Keratinocyte (primary cell): ENCODE measurements around the gene KCNQ2. TPM values are rescaled to one million over a fixed set of nuclear protein-coding genes. Genes with fewer than 3 reads are reported as not detected.

ENCODE experiments used
- DNase-seq: peaks from one replicate; pipeline ENCODE4 v3.0.0-alpha.2; 2011; ENCODE audit warnings: low read depth, missing footprints, low spot score
- FAIRE-seq: peaks from 2 replicates; lab custom pipeline; 2011; peaks lifted over from hg19 to GRCh38; lab: Jason Lieb, UNC
- H2AFZ ChIP-seq: 2 replicates; pipeline ENCODE4 v1.6.0; 2012; ENCODE audit warnings: low read length, control low read depth, inconsistent platforms; ENCODE audit not compliant: control insufficient read depth
- H3K27ac ChIP-seq: 2 replicates; pipeline ENCODE4 v1.5.1; 2011; ENCODE audit warnings: low read length; ENCODE audit not compliant: control insufficient read depth, insufficient read depth
- H3K27me3 ChIP-seq: 3 replicates; pipeline ENCODE4 v1.6.0; 2011; ENCODE audit warnings: low read length; ENCODE audit not compliant: control insufficient read depth, insufficient read depth; ENCODE audit errors: extremely low read depth
- H3K36me3 ChIP-seq, 2 experiments: 2 replicates in 1 of 2; 3 replicates in 1 of 2; pipeline ENCODE4 v1.5.1; 2011; ENCODE audit warnings: low read length in 2 of 2, mild to moderate bottlenecking in 1 of 2; ENCODE audit not compliant: control insufficient read depth in 2 of 2, insufficient read depth in 2 of 2; ENCODE audit errors: extremely low read depth in 1 of 2
- H3K4me1 ChIP-seq: 3 replicates; pipeline ENCODE4 v1.5.1; 2011; ENCODE audit warnings: low read length; ENCODE audit not compliant: control insufficient read depth, insufficient read depth; ENCODE audit errors: extremely low read depth
- H3K4me2 ChIP-seq: 3 replicates; pipeline ENCODE4 v1.6.0; 2011; ENCODE audit warnings: low read depth, low read length; ENCODE audit not compliant: control insufficient read depth, insufficient read depth; ENCODE audit errors: extremely low read depth
- H3K4me3 ChIP-seq, 3 experiments: fragments of 200-600 bp in 1 of 3; sonication (generic) in 1 of 3; 2 replicates in 2 of 3; 3 replicates in 1 of 3; pipeline ENCODE4 v1.5.1; 2011 to 2016; ENCODE audit warnings: low read length in 3 of 3, mild to moderate bottlenecking in 3 of 3, control low read depth in 2 of 3, inconsistent platforms in 1 of 3, low read depth in 1 of 3, mixed read lengths in 1 of 3, mixed run types in 1 of 3, moderate library complexity in 1 of 3; ENCODE audit not compliant: control insufficient read depth in 2 of 3, insufficient read depth in 2 of 3; ENCODE audit errors: extremely low read depth in 1 of 3
- H3K79me2 ChIP-seq: 2 replicates; pipeline ENCODE4 v1.6.0; 2012; ENCODE audit warnings: low read length; ENCODE audit not compliant: control insufficient read depth, insufficient read depth
- H3K9ac ChIP-seq: 3 replicates; pipeline ENCODE4 v1.6.0; 2011; ENCODE audit warnings: low read length; ENCODE audit not compliant: control insufficient read depth, insufficient read depth; ENCODE audit errors: extremely low read depth
- H3K9me1 ChIP-seq: 3 replicates; pipeline ENCODE4 v1.6.0; 2011; ENCODE audit warnings: low read length; ENCODE audit not compliant: control insufficient read depth, insufficient read depth; ENCODE audit errors: extremely low read depth
- H3K9me3 ChIP-seq: 2 replicates; pipeline ENCODE4 v1.5.1; 2012; ENCODE audit warnings: low read depth, low read length; ENCODE audit not compliant: control insufficient read depth
- H4K20me1 ChIP-seq: 3 replicates; pipeline ENCODE4 v1.6.0; 2011; ENCODE audit warnings: low read length; ENCODE audit not compliant: control insufficient read depth, insufficient read depth; ENCODE audit errors: extremely low read depth
- CTCF ChIP-seq, 3 experiments: IDR thresholded peaks in 1 of 3; conservative IDR thresholded peaks in 1 of 3; optimal IDR thresholded peaks in 1 of 3; 2 replicates in 2 of 3; 3 replicates in 1 of 3; pipeline versions ENCODE3 to v1.5.1; 2011; ENCODE audit warnings: low read length in 3 of 3, mild to moderate bottlenecking in 3 of 3, moderate library complexity in 2 of 3, control low read depth in 1 of 3, inconsistent platforms in 1 of 3; ENCODE audit not compliant: insufficient read depth in 2 of 3; ENCODE audit errors: extremely low read depth in 1 of 3
- EZH2 ChIP-seq: IDR thresholded peaks from one replicate; pipeline ENCODE4 v1.6.1; 2012; ENCODE audit warnings: inconsistent platforms, mild to moderate bottlenecking, low read length, moderate library complexity
- dilution Hi-C: fragments of 300-500 bp; cut with MboI; formaldehyde crosslinking; loops from one replicate; pipeline ENCODE4 v1.7.0; 2020; ENCODE audit warnings: low sequenced_read_pairs; ENCODE audit not compliant: extremely low pct_ligation_motif_present
- polyA plus RNA-seq, 5 experiments: library from polyadenylated mRNA; depleted of rRNA in 3 of 5; stranded (reverse) in 3 of 5; stranded (forward) in 1 of 5; unstranded in 1 of 5; fragments of >200 nt; gene quantifications; 1 replicate in 1 of 5; 2 replicates in 3 of 5; 3 replicates in 1 of 5; pipeline versions ENCODE4 v1.2.1 to v1.2.3, GENCODE V29; 2011 to 2012; ENCODE audit warnings: missing spikeins in 2 of 5, low read depth in 1 of 5, low replicate concordance in 1 of 5

The KCNQ2 gene
- polyA plus RNA-seq, 1 donor (not counting 4 experiments of a cell fraction or from before 2014, with no cell fraction given) = not detected

GRCh38 chr20:63397946-63398450 lies 74.5 kb downstream of the KCNQ2 start:
- Histone ChIP-seq H3K4me1 (no peaks in the 10 kb centered on the region), H3K4me3 (no peak overlapping the region), H3K79me2 (no peaks in the 10 kb centered on the region), H3K36me3 (no peaks in the 10 kb centered on the region), H3K27ac (no peak overlapping the region), H3K9ac (no peak overlapping the region), H4K20me1 (no peaks in the 10 kb centered on the region), H3K4me2 (no peak overlapping the region), H3K27me3 (peaks cover 14% of the 10 kb centered on the region), H3K9me3 (no peaks in the 10 kb centered on the region), H2AFZ (no peak overlapping the region), H3K9me1 (no peaks in the 10 kb centered on the region)
- no peak for TF ChIP-seq CTCF (optimal IDR thresholded peaks at IDR 0.05 in 1 of 3, IDR thresholded peaks at IDR 0.05 in 1 of 3, conservative IDR thresholded peaks at IDR 0.05 in 1 of 3; ENCODE audit: extremely low read depth in 1 of 3, insufficient read depth in 2 of 3, low read length in 3 of 3)
- TF ChIP-seq EZH2 = no peak
- DNase-seq (no peak), FAIRE-seq (no peak)
- dilution Hi-C loops = no loop called here

- H3K27me3 ChIP-seq = peaks cover 11% of the 10 kb centered on the region
- no peak for FAIRE-seq
Observed at GRCh38 chr20:63397155-63397843, 75.2 kb downstream of the KCNQ2 start.

More at GRCh38 chr20:63397155-63397843, 75.2 kb downstream of the KCNQ2 start:
- H3K9ac ChIP-seq = no peak overlapping the region
- no peak overlapping the region for H3K4me2 ChIP-seq
- H4K20me1 ChIP-seq = no peaks in the 10 kb centered on the region
- H3K27ac ChIP-seq = no peak overlapping the region
- no peaks in the 10 kb centered on the region for H3K9me3 ChIP-seq
- no peak for TF ChIP-seq CTCF (optimal IDR thresholded peaks at IDR 0.05 in 1 of 3, IDR thresholded peaks at IDR 0.05 in 1 of 3, conservative IDR thresholded peaks at IDR 0.05 in 1 of 3; ENCODE audit: extremely low read depth in 1 of 3, insufficient read depth in 2 of 3, low read length in 3 of 3)
- no peak for TF ChIP-seq EZH2
- no peaks in the 10 kb centered on the region for H3K36me3 ChIP-seq
- H3K4me1 ChIP-seq = no peaks in the 10 kb centered on the region
- H3K79me2 ChIP-seq = no peaks in the 10 kb centered on the region
- no peaks in the 10 kb centered on the region for H3K9me1 ChIP-seq
- no peak for DNase-seq
- no peak overlapping the region for H2AFZ ChIP-seq
- H3K4me3 ChIP-seq = no peak overlapping the region
- dilution Hi-C loops = no loop called here
